ENCODE measurements around the gene FCN1. TPM values are rescaled to one million over a fixed set of nuclear protein-coding genes. Genes with fewer than 3 reads are reported as not detected.

The FCN1 gene
- total and polyA plus RNA-seq, 10 donors = 5.2 to 209 (median 44.9) TPM

DNA sequence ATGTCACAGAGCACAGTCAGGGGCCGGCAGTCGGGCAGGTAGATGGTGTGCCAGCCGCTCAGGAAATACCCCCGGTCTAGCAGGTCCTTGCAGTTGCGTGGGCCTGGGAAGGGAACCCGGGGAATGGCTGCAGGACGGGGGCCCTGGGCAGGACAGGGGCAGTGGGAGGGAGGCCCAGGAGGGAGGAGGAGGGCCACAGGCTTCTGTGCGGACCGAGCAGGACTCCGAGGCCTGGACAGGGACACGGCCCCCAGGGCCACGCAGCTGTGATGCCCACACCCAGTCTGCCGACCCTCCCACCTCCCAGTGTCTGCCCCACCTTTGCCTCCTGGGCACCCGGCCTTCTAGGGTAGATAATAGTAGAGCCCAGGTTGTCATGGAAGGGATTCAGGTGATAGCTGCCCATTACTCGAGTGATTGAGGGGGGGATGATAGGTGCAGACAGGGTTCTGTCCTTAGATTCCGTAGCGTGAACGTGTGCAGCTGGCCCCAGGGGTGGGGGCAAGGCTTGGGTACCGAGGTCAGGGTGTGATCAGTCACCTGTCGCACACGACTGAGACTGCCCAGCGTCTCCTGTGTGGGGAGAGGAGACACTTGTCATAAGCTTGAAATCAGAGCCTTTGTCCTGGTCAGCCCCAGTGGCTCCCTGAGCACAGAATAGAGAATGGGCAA lies 4.5 kb downstream of the FCN1 start:
- Histone ChIP-seq H3K4me3 (no peak overlapping the region), H3K4me1 (peaks cover 0 to 32% (median 4%) of the 10 kb centered on the region in 6 donors), H3K9me3 (no peaks in the 10 kb centered on the region), H3K27me3 (replicated peaks in 1 of 7) (peaks cover 0 to 52% (median 0%) of the 10 kb centered on the region in 7 donors), H3K36me3 (peaks cover 0 to 66% (median 0%) of the 10 kb centered on the region in 6 donors), H3K27ac (peak overlapping the region in 1 of 8 donors; percentile 82)
- intact Hi-C loops (cut with DNase I; ENCODE audit: low total_unique reads) = no loop called here
- TF ChIP-seq, protein P1, sequence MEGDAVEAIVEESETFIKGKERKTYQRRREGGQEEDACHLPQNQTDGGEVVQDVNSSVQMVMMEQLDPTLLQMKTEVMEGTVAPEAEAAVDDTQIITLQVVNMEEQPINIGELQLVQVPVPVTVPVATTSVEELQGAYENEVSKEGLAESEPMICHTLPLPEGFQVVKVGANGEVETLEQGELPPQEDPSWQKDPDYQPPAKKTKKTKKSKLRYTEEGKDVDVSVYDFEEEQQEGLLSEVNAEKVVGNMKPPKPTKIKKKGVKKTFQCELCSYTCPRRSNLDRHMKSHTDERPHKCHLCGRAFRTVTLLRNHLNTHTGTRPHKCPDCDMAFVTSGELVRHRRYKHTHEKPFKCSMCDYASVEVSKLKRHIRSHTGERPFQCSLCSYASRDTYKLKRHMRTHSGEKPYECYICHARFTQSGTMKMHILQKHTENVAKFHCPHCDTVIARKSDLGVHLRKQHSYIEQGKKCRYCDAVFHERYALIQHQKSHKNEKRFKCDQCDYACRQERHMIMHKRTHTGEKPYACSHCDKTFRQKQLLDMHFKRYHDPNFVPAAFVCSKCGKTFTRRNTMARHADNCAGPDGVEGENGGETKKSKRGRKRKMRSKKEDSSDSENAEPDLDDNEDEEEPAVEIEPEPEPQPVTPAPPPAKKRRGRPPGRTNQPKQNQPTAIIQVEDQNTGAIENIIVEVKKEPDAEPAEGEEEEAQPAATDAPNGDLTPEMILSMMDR (IDR thresholded peaks at IDR 0.05 in 8 of 11, conservative IDR thresholded peaks at IDR 0.05 in 3 of 11) = no peak
- no peak for TF ChIP-seq POLR2AphosphoS5 (IDR thresholded peaks at IDR 0.05)
- TF ChIP-seq POLR2A (IDR thresholded peaks at IDR 0.05) = no peak
- DNase-seq = no peak
- 87 to 94% (median 90%) methylated on average over 19 to 22 of the region's 22 CpGs for WGBS, 5 donors

DNA sequence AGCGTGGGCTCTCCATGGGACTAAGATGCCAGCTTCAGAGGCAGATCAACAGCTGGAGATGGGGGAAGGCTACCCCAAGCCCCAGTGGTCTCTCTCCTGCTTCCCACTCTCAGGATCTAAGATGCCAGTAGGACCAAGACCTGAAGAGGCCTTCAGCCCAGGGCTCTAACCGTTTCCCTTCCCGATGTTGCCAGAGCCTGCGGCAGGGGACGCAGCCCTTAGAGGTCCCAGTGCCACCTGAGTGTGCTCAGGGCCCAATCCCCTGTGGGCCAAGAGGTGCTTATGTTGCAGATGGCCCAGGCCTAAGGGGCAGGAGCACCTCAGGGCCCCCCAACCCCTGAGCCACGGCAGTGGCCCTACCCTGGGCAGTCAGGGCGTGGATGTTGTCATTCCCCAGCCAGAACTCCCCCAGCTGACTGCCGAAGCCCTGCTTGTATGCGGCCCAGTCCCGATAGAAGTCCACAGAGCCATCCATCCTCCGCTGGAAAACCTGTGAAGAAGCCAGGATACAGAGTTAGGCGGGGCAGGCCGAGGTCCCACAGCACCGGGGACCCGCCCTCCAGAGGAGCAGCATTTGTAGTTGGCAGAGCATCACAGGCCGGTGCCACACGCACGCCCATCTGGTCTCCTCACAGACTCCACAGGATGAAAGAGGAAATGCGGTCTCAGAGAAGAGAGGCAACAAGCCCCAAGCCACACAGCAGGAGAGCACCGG lies 5.4 kb downstream of the FCN1 start:
- no peak for DNase-seq
- intact Hi-C loops (cut with DNase I; ENCODE audit: low total_unique reads) = no loop called here
- TF ChIP-seq, protein P1 (IDR thresholded peaks at IDR 0.05 in 8 of 11, conservative IDR thresholded peaks at IDR 0.05 in 3 of 11) = no peak
- TF ChIP-seq POLR2A (IDR thresholded peaks at IDR 0.05) (no peak), POLR2AphosphoS5 (IDR thresholded peaks at IDR 0.05) (no peak)
- peak overlapping the region in 1 of 8 donors; percentile 18 for H3K27ac ChIP-seq
- H3K27me3 ChIP-seq (replicated peaks in 1 of 7) = peaks cover 0 to 52% (median 0%) of the 10 kb centered on the region in 7 donors
- H3K4me3 ChIP-seq = no peak overlapping the region
- peaks cover 0 to 23% (median 2%) of the 10 kb centered on the region in 6 donors for H3K4me1 ChIP-seq
- peaks cover 0 to 66% (median 0%) of the 10 kb centered on the region in 6 donors for H3K36me3 ChIP-seq
- no peaks in the 10 kb centered on the region for H3K9me3 ChIP-seq
- WGBS, 5 donors = 81 to 94% (median 90%) methylated on average over 4 to 20 of the region's 20 CpGs

DNA sequence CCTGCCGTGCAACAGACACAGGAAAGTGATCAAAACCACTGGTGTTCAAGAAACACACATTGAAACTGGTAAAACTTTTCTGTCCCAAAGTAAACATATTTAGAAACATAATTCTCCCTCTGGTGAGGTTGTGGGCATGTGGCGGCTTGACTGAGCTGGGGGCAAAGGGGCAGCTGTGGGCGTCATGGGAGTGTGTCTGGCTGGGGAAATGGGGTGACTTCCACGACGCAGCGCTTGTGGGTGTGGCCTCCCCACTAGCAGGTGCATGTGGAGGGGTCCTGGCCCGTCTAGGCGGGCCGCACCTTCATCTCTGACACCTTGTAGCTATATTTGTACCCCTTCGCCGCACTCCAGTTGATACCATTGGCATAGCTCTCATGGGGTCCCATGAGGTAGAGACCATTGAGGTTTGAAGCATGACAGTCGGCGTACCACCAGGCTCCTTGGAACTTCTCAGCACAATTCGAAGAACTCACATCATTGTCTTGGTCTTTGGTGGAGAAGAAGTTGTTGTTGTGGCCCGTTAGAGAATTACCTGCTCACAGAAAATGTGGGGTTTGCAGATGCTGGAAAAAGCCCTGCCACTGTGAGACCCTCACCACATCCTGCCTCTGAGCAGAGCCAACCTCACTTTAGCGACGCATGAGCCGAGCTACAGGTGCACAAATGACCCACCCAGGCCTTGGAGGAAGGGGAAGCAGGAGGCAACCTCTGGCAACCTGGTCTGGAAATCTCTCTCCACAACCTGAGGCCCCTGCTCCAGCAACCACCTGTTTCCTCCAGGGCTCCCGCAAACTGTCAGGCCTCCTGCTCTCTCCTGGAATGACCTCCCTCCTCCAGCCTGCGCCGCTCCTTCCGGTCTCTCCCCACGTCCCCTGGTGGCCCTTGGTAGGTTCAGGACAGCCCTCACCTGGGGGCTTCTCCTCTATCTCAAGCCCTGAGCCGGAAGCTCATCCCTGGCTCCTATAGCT lies 7.9 kb downstream of the FCN1 start:
- no peak overlapping the region for H3K27ac ChIP-seq

More for the DNA sequence above, 7.9 kb downstream of the FCN1 start:
- intact Hi-C loops (cut with DNase I; ENCODE audit: low total_unique reads) = no loop called here
- Histone ChIP-seq H3K27me3 (replicated peaks in 1 of 7) (peaks cover 0 to 35% (median 0%) of the 10 kb centered on the region in 7 donors), H3K4me1 (peaks cover 0 to 13% (median 2%) of the 10 kb centered on the region in 6 donors), H3K9me3 (no peaks in the 10 kb centered on the region), H3K4me3 (no peak overlapping the region), H3K36me3 (peaks cover 0 to 62% (median 0%) of the 10 kb centered on the region in 6 donors)
- TF ChIP-seq, protein P1 (IDR thresholded peaks at IDR 0.05 in 8 of 11, conservative IDR thresholded peaks at IDR 0.05 in 3 of 11) = no peak
- TF ChIP-seq POLR2AphosphoS5 (IDR thresholded peaks at IDR 0.05) (no peak), POLR2A (IDR thresholded peaks at IDR 0.05) (no peak)
- 55 to 70% (median 68%) methylated on average over 23 to 24 of the region's 24 CpGs for WGBS, 5 donors
- DNase-seq = no peak

Data from spleen (tissue), 11 donors.